GM19395 (cell line): Measurements from ENCODE around the gene RNF7.
A peak's percentile ranks its signal among the peaks of the same experiment; 100 is the strongest.
"Not testable (repeated sequence)": the region's sequence is repeated elsewhere in the genome, so short reads cannot be mapped to it uniquely, and the experiment has no call there.

Experiments
- ATAC-seq: cut with Tn5 transposase; IDR thresholded peaks from one replicate; pipeline ENCODE4 v1.9.1; 2021; ENCODE audit warnings: mild to moderate bottlenecking, moderate library complexity; ENCODE audit not compliant: unreplicated experiment

The RNF7 gene

DNA sequence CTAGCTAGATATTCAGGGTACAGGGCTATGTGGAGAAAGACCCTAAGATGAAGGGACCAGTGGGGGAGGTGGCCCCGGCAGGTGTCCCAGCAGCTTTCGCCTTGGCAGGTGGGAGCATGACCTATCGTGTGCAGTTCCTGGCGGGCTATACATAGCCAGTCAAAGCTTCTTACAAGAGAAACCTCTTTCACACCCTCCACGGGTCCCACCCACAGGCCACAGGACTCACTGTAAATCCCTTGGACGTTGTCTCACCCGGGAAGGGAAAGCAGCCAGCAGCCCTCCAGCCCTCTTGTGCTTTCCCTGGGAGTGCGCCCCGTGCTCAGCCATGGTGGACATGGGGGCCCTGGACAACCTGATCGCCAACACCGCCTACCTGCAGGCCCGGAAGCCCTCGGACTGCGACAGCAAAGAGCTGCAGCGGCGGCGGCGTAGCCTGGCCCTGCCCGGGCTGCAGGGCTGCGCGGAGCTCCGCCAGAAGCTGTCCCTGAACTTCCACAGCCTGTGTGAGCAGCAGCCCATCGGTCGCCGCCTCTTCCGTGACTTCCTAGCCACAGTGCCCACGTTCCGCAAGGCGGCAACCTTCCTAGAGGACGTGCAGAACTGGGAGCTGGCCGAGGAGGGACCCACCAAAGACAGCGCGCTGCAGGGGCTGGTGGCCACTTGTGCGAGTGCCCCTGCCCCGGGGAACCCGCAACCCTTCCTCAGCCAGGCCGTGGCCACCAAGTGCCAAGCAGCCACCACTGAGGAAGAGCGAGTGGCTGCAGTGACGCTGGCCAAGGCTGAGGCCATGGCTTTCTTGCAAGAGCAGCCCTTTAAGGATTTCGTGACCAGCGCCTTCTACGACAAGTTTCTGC is 40.1 kb downstream of the RNF7 start:
- no peak for ATAC-seq

- no peak for ATAC-seq
Observed at GRCh38 chr3:141779667-141780066, 41.6 kb downstream of the RNF7 start.

GRCh38 chr3:141782386-141782932 is 44.4 kb downstream of the RNF7 start:
- no peak for ATAC-seq

GRCh38 chr3:141783632-141784031 is 45.5 kb downstream of the RNF7 start:
- no peak for ATAC-seq

DNA sequence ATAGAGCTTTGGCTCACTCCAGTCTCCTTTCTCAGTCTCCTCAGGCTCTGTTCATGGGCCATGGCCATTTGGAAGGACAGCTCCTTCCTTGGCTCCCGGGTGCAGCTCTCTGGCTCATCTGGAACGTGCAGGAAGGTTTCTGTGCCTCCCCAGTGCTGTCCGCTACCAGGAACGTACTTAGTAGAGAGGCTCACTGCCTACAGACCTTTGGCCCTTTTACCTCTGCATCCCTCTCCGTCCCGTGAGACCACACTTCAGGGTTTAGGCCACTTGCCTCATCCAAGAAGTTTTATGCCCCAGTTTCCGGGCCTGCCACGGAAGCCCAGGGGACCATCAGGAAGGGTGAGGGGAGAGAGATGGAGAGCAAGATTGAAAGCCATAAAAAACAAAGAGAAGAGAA is 46.0 kb downstream of the RNF7 start:
- ATAC-seq: no peak

GRCh38 chr3:141784531-141784930 is 46.4 kb downstream of the RNF7 start:
- ATAC-seq: no peak

DNA sequence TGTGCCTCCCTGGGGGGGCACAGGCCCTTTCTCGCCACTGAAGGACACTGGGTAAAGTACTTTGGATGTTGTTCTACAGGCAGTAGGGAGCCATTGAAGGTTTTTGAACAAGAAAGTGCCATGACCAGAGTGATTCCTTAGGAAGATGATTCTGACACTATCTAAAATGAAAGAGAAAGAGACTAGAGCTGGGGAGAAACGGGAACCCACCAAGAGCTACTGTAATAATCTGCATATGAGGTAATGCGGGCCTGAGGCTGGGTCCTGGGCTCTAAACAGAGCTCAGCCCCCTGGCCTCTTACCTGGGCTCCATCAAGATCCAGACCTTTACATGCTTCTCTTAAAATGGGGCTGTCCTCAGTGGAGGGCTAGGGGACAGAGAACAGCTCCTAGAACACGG is 50.1 kb downstream of the RNF7 start:
- no peak for ATAC-seq

GRCh38 chr3:141788750-141789149 is 50.7 kb downstream of the RNF7 start:
- ATAC-seq: not testable (repeated sequence)

DNA sequence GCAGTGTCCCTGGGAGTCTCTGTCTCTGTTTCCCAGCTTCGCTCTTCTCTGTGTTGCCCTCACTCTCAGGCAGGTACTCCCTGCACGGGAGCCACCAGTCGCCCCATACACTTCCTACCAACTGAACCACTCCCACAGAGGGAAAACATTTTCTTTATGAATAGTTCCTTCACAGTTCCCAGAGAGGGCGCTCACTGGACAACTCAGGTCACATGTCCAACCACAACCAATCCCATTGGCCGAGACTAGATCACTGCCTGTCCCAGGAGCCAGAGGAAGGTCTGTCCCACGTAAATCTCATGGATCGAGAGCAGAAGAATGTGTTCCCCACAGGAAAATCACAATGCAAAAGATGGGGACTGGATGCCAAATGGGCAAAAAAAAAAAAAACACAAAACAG is 51.2 kb downstream of the RNF7 start:
- ATAC-seq: no peak

GRCh38 chr3:141790171-141790570 is 52.1 kb downstream of the RNF7 start:
- no peak for ATAC-seq

DNA sequence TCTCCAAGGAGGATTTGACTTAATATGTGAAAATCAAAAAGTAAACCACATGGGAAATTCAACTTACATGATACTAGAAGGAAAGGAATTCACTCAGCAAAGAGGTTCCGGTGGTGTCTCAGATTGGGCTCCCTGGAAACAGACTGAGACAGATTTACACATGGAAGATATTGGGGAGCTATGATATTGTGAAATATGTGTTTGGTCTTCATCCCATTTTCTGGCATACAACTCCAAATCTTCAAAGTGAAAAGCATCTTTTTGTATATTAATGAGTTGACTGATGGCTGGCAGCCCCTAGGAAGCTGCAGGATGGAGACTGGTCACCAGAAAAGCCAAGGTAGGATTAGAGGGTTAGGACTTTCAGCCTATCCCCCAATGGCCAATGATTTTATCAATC is 54.4 kb downstream of the RNF7 start:
- no peak for ATAC-seq

DNA sequence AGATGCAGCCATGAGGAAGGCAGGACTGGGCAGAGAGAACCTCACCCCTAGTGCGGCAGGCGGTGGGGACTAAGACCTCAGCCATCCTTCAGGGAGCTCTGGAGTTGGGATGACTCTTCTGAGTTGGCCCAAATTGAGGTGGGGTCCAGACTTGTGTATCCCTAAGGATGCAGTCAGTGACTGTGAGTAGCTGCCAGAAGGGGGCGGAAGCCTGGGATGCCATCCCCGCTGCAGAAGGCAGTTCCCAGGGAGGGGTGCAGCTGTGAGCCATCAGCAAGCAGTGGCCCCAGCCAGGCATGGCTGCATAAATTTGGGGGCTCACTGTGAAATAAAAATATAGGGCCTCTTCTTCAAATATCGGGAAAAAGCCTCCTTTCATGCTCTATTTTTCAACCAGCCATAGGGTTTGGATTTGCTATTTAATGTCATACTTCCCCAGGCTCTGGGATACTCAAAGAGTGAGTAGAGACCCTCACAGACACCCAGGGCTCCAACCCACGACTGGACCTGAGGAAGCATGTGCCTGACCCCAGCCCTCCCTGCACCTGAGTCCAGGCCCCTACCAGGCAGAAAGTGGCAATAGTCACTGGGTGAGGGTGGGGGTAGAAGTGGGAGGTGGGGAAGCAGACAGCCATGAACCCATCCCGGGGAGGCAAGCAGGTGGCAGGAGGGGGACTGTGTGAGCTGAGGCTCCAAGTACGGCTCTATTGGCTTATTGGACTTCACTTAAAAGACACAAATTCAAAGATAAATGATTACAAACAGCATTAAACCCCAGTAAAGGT is 55.6 kb downstream of the RNF7 start:
- ATAC-seq: no peak

- no peak for ATAC-seq
Observed at GRCh38 chr3:141795276-141795675, 57.2 kb downstream of the RNF7 start.

- no peak for ATAC-seq
Observed at GRCh38 chr3:141795741-141796080, 57.6 kb downstream of the RNF7 start.

DNA sequence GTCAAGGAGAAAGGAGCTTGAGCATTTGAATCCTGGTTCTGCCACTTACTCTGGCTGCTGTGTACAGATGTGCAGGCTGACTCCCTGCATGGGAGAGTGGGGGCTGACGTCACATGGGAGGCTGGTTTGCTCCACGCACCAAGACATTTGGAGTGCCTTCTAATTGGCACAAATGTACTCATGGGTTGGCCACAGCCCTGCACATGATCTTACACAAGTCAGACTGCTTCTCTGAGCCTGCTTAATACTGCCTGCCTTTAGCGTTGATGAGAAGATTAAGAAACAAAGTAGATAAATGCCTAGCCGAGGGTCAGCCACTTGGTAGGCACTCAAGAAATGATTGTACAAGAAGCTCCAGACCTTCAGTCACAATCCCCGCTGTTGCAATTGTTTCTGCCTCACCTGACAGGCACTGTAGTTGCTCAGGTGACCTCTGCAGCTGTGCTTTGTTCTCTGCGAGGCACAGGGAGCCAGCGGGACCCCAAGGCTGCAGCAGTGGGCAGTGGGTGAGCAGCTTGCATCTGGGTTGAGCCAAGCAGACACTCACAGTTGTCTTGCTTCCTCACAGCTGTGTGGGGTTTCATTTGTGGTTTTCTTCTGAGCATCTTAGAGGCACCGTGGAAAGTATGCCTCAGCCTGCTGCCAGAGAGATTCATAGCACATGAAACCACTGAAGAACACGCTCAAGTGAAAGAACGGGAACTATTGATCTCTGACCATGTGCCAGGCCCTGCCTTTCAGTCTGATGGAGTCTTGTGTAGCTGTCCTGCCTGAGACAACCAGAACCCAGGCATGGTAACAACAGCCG is 58.2 kb downstream of the RNF7 start:
- ATAC-seq: peak; percentile 97
